GM19023 (cell line): ENCODE data around the gene DDX1.
"Not testable (repeated sequence)": the region's sequence is repeated elsewhere in the genome, so short reads cannot be mapped to it uniquely, and the experiment has no call there.

Source experiments
- ATAC-seq: cut with Tn5 transposase; IDR thresholded peaks from one replicate; pipeline ENCODE4 v1.9.1; 2021; ENCODE audit warnings: mild to moderate bottlenecking, moderate library complexity; ENCODE audit not compliant: unreplicated experiment

DDX1 gene

GRCh38 chr2:15594291-15595256 is 2.9 kb downstream of the DDX1 start:
- ATAC-seq, result no peak

- no peak for ATAC-seq
These were observed 3.8 kb downstream of the DDX1 start for GRCh38 chr2:15595342-15595905.

- no peak for ATAC-seq
These were observed 4.3 kb downstream of the DDX1 start for GRCh38 chr2:15595936-15596335.

GRCh38 chr2:15596350-15596749 is 4.7 kb downstream of the DDX1 start:
- ATAC-seq, result no peak

GRCh38 chr2:15596968-15597367 is 5.3 kb downstream of the DDX1 start:
- ATAC-seq, result no peak

- no peak for ATAC-seq
These were observed 8.3 kb downstream of the DDX1 start for GRCh38 chr2:15599994-15600393.

GRCh38 chr2:15601681-15602080 is 10.0 kb downstream of the DDX1 start:
- no peak for ATAC-seq

- ATAC-seq, result no peak
These were observed 10.7 kb downstream of the DDX1 start for GRCh38 chr2:15602393-15602792.

- ATAC-seq, result no peak
These were observed 11.5 kb downstream of the DDX1 start for GRCh38 chr2:15603044-15603765.

GRCh38 chr2:15603948-15604347 is 12.3 kb downstream of the DDX1 start:
- ATAC-seq, result no peak

- no peak for ATAC-seq
These were observed 14.1 kb downstream of the DDX1 start for GRCh38 chr2:15605721-15606120.

- no peak for ATAC-seq
These were observed 15.1 kb downstream of the DDX1 start for GRCh38 chr2:15606481-15607441.

GRCh38 chr2:15607709-15608391 is 16.2 kb downstream of the DDX1 start:
- ATAC-seq, result no peak

- no peak for ATAC-seq
These were observed 16.7 kb downstream of the DDX1 start for GRCh38 chr2:15608392-15608761.

GRCh38 chr2:15609341-15610042 is 17.8 kb downstream of the DDX1 start:
- no peak for ATAC-seq

- no peak for ATAC-seq
These were observed 18.8 kb downstream of the DDX1 start for GRCh38 chr2:15610430-15610952.

GRCh38 chr2:15612101-15612500 is 20.4 kb downstream of the DDX1 start:
- ATAC-seq, result not testable (repeated sequence)

GRCh38 chr2:15613736-15614429 is 22.2 kb downstream of the DDX1 start:
- ATAC-seq, result no peak
